ENCODE data around the gene PRKCE. TPM values are rescaled to one million over a fixed set of nuclear protein-coding genes. Genes with fewer than 3 reads are reported as not detected.

The PRKCE gene
- total and polyA plus RNA-seq, 2 donors (not counting 1 experiment from before 2014, with no cell fraction given) = 14.1 to 19.0 TPM

Other genes with a start within 250 kb of the PRKCE start
- 11.6 and 18.7 TPM in 2 replicates for gene SRBD1, start 40.4 kb upstream of the PRKCE start, total RNA-seq
- gene SRBD1, start 40.4 kb upstream of the PRKCE start, polyA plus RNA-seq = 9.6 and 10.1 TPM in 2 replicates

Data from fibroblast of lung (primary cell).